Medulla oblongata (tissue), 1 donor: Measurements from ENCODE around the gene KRT8.

Experiments used
- DNase-seq: peaks from one replicate; pipeline ENCODE4 v3.0.0-alpha.2; 2015; ENCODE audit errors: extremely low spot score

KRT8 gene

DNA sequence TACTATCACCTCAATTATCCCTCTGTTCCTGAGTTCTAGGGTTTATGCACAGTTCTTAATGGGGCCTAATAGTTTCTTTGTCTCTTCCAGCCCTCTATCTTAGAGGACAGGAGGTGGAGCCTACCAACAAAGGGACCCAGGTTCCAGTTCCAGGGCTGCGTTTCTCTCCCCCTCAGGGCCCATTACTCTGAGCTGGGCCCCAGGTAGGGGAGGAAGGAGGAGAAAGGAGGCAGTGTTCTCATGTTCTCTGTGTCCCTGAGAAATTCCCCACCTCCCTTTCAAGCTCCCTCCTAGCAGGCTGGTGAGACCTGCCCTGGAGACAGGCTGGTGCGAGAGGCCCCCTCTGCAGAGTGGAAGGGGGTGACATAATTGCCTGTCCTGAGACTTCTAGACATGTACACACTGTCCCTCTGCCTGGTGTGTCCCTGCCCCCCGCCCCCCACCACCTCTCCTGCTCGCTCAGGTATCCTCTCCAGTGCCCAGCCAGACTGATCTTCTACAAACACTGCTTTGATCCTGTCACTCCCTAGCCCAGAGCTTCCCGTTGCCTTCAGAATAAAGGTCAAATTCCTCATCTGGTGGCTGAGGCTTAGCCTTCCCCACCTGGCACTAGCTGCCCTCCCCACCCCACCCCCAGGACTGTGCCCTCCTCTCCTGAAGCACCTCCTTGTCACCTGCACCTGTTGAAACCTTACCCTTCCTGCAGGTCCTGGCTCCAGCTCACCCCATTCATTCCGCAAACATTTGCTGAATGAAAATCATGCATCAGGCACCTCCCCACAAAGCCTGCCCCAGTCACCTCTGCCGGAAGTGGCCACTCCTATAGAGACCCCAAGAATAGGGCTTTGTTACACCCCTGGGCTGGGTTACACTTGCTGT lies 21.1 kb upstream of the KRT8 start:
- DNase-seq = no peak

- no peak for DNase-seq
These were observed 20.2 kb upstream of the KRT8 start for GRCh38 chr12:52924764-52925716.

DNA sequence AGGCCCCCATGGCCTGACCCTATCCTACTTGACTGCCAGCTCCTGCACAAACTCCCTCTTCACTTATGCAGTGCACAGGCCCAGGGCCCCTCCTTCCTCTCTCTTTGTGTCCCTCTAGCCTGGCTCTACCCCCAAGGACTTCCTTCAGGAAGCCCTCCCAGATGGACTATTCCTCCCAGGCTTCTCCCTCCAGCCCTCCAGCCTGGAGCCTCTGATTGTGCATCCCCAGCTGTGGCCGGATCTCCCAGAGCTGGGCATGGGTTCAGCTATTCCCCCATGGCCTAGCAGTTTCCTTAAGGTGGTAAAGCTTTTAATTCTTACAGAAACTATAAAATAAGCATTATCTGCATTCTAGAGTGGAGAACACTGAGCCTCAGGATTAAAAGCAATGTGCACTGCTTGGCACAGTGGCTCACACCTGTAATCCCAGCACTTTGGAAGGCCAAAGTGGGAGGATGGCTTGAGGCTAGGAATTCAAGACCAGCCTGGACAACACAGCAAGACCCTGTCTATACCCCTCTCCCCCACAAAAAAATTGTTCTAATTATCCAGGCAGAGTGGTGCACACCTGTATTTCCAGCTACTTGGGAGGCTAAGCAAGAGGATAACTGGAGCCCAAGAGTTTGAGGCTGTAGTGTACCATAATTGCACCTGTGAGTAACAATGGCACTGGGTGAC lies 16.8 kb upstream of the KRT8 start:
- DNase-seq = no peak

DNA sequence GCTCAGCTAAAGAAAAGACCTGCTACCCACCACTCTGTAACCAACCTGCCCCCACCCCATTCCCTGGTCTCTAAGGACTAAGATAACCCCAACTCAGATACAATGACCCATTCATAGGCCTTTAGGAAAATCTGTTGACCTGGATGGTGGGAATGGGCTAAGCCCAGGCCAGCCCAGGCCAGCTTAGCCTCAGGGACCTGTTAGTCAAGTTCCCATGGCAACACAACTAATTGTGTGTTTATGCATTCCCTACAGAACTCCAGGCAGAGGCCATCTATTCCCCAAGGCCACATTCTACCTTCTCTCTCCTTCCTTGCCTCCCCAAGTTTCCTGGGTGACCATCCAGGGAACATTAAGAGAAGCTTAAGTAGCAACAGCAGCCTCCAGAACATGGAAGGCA lies 16.1 kb upstream of the KRT8 start:
- no peak for DNase-seq

DNA sequence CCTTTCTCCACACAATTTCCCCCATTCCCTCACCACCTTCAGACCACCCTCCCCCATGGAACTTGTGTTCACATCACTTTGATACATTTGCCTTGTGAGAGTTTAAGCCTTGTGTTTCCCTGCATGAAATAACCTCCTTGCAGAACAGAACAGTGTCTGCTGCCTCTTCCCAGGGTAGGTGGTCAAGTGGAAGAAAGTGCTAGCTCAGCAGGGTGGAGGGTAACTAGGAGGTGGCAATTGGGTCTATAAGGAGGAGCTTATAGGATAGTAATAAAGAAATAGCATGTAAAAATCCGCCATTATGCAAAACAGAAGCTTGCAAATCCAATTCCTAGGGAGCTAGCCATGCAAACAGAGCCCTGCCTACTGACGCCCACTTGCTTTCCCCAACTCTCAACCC lies 13.9 kb upstream of the KRT8 start:
- DNase-seq = no peak

DNA sequence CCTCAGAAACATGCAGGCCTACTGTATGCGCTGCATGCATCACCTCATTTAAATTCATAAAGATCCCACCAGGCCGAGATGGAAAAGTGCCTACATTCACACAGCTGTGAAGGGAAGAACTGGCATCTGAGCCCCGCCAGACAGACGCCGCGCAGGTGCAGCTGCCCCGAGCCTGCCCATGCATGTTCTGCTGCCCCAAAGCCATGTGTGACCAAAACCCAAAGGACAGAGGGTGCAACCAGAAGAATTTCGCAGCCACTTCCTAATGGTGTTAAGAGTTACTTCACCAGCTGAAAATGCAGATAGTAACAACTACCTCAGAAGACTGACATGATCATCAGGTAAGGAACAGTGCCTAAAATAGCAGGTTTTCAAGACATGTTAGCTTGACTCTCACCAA lies 13.5 kb upstream of the KRT8 start:
- DNase-seq = no peak

GRCh38 chr12:52917800-52918199 lies 12.9 kb upstream of the KRT8 start:
- no peak for DNase-seq

GRCh38 chr12:52916216-52916615 lies 11.3 kb upstream of the KRT8 start:
- DNase-seq = no peak

- no peak for DNase-seq
These were observed 10.8 kb upstream of the KRT8 start for GRCh38 chr12:52915637-52916036.

DNA sequence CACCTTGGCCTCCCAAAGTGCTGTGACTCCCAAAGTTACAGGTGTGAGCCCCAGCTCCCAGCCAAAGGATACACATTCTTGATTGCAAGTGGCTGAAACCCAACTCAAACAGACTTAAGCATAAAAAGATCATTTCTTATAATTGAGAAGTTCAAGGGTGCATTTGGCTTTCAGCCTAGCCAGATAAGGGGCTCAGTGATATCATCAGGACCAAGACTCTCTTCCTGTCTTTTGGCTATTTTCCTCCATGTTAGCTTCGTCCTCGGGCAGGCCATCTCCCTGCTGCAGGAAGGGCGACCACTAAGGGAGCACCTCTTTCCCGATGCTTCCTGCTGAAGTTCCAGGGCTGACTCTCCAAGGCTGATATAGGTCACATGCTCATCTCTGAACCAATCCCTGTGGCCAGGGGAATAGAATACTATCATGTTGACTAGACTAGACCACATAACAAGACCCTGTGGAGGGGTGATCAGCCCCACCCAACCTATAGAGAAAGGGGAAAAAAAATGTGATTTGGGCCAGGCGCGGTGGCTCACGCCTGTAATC lies 9.8 kb upstream of the KRT8 start:
- no peak for DNase-seq

DNA sequence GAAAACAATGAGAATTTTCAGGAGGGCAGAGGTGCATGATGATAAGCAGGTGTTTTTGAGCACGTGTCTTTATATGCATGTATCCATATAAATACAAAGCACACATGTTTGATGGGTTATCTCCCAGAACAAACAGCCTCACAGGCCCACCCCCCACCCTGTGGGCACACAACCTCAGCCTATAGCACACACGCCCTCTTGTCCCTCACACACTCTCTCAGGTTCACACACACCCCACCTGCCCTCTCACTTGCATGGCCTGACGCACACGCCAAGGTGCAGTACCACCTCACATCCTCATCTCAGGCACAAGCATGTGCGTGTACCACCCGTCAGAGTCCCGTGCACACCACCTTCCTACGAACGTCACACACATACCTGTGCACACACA lies 8.6 kb upstream of the KRT8 start:
- DNase-seq = no peak

- DNase-seq = no peak
These were observed 8.0 kb upstream of the KRT8 start for GRCh38 chr12:52912711-52913430.

GRCh38 chr12:52910248-52910883 lies 5.5 kb upstream of the KRT8 start:
- DNase-seq = no peak

GRCh38 chr12:52909796-52910195 lies 4.9 kb upstream of the KRT8 start:
- no peak for DNase-seq

- DNase-seq = no peak
These were observed 4.5 kb upstream of the KRT8 start for GRCh38 chr12:52909331-52909730.

DNA sequence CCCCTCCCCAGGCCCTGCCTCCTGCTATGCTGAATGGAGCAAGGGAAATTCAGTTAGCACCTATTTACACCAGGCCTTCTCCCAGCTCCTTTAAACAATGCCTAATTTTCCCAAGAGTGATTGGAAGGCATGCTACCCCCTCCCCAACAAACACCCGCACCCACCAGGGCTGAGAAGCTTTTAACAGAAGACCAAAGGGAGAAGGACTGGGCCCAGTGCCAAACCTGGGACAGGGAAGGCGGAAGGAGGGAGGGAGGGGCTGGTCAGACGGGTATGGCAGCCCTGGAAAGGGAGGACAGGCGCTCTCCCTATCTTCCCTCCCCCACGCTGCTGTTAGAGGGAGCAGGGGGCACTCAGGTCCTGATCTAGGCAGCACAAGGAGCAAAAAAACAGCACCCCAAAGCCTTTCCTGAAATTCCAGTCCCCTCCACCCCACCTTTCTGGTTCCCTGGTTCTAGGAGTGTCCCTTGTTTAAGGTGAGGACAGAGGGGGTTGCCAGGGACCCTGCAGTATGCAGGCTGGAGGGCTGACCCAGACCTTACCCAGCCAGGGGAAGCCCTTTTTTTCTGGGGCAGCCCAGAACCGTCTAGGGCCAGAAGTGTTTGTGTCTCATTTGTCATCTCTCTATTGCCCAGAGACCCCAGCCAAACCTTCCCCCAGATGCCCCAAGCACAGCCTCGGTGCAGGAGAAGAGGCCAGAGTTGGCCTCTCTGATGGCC lies 2.4 kb upstream of the KRT8 start:
- no peak for DNase-seq

DNA sequence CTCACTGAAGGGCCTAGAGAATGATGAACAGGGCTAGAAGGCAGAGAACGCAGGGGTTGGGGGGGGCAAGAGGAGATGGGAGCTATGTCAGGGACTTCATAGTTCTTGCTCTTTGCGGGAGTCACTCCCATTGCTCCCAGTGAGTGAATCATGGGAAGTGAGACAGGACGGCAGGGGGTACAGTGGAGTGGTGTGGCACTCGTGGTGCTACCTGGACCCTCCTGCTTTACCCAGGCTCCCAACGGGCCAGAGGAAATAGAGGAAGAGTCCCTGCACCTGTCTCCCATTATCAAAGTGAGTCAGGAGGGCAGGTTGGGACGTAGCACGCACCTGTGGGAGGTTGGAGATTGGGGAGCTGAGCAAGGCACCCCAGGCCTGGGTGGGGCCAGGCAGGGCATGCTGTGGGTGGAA lies 1.3 kb upstream of the KRT8 start:
- no peak for DNase-seq

DNA sequence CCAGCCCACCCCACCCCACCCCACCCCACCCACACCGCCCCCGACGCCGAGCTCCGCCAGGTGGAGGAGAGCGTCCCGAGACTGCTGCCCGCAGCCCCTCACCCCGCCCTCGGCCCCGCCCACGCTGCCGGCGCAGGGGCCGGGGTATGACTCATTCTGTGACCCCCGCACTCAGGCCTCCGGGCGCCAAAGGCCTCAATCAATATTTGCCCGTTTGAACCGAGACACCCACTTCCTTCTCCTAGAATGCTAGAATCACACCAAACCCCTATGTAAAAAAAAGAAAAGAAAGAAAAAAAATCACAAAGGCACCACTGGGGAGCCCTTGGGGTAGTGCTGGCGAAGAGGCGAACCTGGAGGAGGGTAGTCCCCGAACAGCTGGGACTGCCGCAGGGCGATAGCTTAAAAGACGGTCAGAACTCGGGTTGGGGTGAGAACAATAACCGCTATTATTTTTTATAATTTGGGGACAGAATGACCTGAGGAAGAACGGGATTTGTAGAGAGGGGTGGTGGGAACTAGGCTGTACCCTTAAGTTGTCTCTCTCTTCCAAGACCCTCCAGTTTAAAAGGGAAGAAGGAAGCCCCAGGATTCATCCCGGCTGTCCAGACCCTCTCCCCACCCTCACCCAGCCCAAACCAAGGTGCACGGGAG lies 894 bp downstream of the KRT8 start:
- no peak for DNase-seq

GRCh38 chr12:52903285-52903854 lies 1.5 kb downstream of the KRT8 start:
- DNase-seq = peak; percentile 68
